ENCODE results near the gene PTPN7.
A peak's percentile ranks its signal among the peaks of the same experiment; 100 is the strongest.
"Not testable (repeated sequence)": the region's sequence is repeated elsewhere in the genome, so short reads cannot be mapped to it uniquely, and the experiment has no call there.

Gene PTPN7

DNA sequence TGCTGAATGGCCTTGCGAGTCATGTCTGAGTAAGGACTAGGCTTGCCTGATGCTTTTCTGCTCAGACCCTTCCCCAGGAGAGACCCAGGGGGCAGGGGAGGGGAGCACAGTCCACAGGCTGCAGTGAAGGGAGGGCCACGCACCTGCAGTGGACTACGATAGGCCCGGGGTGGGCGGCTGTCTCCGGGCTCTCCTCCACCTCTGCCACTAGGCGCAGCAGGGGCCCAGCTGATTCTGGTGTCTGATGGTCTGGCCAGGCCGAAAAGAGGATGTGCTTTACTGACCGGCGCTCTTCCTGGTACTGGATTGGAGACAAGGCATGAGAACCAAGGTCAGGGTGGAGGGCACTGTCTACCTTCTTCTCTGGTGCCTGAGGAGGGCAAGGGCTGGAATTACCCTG lies 8.0 kb downstream of the PTPN7 start:
- no peak for DNase-seq (ENCODE audit: low read depth, low spot score)

GRCh38 chr1:202151045-202151444 lies 9.4 kb downstream of the PTPN7 start:
- no peak for DNase-seq (ENCODE audit: low read depth, low spot score)

DNA sequence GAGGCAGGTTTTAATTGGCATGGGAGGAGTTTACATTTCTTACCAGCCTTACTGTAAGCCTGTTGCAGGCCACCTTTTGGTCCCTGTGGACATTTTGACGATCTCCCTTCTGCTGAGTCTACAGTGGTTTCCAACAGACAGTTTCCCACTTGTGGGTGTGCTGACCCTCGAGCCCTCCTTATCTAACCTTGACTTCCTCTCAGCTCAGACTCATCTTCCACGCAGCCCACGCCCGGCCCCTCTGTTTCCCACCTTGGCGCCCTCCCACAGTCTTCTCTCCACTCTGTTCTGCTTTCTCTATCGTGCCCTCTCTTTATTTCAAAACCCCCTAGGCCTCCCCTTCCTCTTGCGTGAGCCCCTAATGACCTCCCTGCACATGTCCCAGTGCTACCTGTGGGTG lies 9.8 kb downstream of the PTPN7 start:
- no peak for DNase-seq (ENCODE audit: low read depth, low spot score)

DNA sequence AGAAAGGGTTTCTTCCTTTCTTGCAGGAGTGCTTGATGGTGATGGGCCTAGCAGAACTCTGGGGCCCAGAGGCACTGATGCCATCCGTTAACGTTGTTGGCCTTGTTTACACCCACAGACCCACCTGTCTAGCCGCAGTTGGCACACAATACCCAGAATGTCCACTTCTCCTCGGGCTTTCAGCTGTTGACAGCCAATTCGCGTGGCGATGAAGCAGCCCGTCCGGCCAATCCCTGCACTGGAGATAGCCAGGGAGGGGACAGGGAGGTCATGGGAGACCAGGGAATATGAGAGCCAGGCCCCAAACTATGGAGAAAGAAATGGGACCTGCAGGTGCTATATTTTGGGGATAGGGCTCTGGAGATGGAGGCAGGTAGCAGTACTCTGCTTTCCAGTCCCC lies 10.2 kb downstream of the PTPN7 start:
- no peak for DNase-seq (ENCODE audit: low read depth, low spot score)

DNA sequence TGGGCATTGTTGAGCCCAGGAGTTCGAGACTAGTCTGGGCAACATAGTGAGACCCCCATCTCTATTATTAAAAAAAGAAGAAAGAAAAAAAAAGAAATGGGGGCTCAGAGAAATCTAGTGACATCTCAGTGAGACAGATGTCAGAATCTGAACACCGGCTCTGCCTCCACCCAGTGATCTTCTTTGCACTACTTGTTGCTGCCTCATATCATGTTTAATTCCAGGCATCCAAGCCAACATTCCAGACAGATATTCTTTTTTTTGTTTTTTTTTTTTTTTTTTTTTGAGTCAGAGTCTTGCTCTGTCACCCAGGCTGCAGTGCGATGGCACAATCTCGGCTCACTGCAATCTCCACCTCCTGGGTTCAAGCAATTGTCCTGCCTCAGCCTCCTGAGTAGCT lies 10.8 kb downstream of the PTPN7 start:
- DNase-seq (ENCODE audit: low read depth, low spot score) = no peak

GRCh38 chr1:202148391-202148790 lies 12.0 kb downstream of the PTPN7 start:
- no peak for DNase-seq (ENCODE audit: low read depth, low spot score)

GRCh38 chr1:202146993-202147392 lies 13.4 kb downstream of the PTPN7 start:
- DNase-seq (ENCODE audit: low read depth, low spot score) = no peak

DNA sequence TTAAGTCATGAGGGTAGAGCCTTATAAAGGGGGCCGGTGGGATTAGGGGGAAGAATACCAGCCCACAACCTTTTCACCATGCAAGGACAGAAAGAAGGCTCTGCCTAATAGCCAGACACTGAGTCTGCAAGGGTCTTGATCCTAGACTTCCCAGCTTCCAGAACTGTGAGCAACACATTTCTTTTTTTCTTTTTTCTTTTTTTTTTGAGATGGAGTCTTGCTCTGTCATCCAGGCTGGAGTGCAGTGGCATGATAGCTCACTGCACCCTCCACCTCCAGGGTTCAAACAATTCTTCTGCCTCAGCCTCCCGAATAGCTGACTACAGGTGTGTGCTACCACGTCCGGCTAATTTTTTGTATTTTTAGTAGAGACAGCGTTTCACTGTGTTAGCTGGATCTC lies 14.1 kb downstream of the PTPN7 start:
- DNase-seq (ENCODE audit: low read depth, low spot score) = no peak

DNA sequence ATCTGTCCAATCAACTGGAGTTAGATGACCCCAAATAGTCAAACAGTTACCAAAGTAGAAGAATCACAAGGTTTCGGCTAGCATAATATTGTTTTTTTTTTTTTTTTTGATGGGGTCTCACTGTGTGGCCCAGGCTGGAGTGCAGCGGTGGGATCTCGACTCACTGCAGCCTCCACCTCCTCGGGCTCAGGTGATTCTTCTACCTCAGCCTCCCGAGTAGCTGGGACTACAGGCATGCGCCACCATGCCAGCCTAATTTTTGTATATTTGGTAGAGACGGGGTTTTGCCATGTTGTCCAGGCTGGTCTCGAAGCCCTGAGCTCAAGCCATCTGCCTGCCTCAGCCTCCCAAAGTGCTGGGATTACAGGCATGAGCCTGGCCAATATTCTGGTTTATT lies 14.7 kb downstream of the PTPN7 start:
- not testable (repeated sequence) for DNase-seq (ENCODE audit: low read depth, low spot score)

- DNase-seq (ENCODE audit: low read depth, low spot score) = peak; percentile 31
These were observed 15.2 kb downstream of the PTPN7 start for GRCh38 chr1:202145068-202145743.

- DNase-seq (ENCODE audit: low read depth, low spot score) = peak; percentile 79
These were observed 15.9 kb downstream of the PTPN7 start, which contains the start of gene ARL8A for GRCh38 chr1:202144402-202145067. Gene ARL8A (minus strand): TSS chr1:202144737. CDS start chr1:202144572, 165 bp downstream.

GRCh38 chr1:202143768-202144401 lies 16.5 kb downstream of the PTPN7 start:
- peak; percentile 59 for DNase-seq (ENCODE audit: low read depth, low spot score)

DNA sequence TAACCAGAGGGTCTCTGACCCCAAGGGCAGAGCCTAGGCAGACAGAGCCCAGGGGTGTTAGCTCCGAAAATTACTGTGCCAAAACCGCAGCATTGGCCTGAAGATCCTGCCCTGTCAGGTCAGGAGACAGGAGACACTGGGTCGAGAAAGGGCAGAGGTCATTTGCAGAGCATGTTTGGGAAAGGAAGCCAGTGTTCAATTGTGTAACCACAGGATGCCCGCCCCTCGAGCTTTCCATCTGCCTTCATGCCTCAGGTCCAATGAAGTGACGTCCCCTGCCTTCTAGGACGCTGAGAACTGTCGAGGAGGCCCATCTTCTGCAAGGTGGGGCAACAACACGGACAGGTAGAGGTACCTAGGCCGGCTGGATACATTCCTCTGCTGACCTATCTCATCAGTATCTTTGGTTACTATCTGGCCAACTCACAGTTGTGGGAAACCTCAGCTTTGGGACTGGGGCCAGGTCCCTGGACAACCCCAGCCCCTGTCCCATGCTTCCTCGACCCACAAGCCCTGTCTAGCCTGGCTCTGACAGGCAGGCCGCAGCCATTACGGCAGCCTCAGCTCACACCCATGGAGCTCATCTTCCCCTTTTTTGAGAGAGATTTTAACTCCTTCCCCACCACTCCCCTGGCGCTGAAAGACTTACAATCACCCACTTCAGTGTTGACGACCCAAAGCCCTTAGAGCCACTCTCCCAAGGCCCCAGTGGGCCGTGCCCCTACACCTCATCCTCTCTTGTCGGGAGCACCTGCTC lies 17.2 kb downstream of the PTPN7 start:
- peak; percentile 48 for DNase-seq (ENCODE audit: low read depth, low spot score)

DNA sequence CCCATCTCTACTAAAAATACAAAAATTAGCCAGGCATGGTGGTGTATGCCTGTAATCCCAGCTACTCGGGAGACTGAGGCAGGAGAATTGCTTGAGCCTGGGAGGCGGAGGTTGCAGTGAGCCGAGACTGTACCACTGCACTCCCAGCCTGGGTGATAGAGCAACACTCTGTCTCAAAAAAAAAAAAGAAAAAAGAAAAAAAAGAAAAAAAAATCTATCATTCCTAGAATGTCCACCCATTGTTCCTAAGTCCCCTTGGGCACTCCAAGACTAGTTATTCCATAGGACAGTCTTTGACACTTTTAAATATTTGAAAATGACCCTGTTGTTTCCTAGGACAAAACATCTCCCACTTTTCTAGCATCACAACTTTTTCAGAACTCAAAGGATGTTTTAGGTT lies 18.9 kb downstream of the PTPN7 start:
- not testable (repeated sequence) for DNase-seq (ENCODE audit: low read depth, low spot score)

DNA sequence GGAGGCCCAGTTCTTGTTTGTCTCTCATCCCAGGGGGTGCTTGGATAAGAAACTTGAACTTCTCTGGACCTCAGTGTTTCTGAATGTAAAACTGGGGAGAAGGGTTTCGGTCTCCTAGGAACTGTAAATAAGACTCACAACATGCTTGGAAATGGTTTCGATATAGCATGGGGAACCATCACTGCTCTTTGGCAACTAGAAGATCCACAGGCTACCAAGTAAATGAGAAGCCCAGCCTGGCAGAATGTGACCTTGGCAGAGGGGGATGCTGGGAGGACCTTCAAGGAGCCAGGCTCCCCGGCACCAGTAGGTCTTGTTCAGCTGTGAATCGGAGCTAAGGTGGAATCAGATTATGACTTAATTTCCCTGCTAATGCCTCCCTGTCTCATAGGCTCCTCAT lies 19.6 kb downstream of the PTPN7 start:
- DNase-seq (ENCODE audit: low read depth, low spot score) = no peak

DNA sequence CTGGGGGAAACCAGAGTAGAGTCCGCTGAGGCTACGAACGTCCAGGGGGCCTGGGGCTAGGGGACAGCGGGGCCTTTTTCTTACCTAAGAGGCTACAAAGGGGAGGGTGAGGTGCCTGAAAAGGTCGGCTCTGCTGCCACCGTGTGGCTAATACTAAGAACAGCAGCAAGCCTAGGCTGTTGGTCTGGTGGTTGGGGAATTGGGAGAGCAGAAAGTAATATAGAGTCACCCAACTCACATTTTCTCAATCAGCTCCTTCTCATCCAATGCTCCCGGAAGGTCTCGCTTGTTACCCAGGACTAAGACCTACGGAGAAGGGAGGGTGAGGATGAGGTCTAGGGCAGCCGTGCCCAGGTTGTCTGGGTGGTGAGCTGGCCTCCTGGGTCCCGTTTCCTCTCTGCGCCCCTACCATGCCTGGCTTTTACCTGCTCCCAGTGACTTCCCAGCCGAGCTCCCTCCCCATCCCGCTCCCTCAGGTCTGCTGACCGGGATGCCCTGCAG lies 25.1 kb downstream of the PTPN7 start:
- DNase-seq (ENCODE audit: low read depth, low spot score) = peak; percentile 79

DNA sequence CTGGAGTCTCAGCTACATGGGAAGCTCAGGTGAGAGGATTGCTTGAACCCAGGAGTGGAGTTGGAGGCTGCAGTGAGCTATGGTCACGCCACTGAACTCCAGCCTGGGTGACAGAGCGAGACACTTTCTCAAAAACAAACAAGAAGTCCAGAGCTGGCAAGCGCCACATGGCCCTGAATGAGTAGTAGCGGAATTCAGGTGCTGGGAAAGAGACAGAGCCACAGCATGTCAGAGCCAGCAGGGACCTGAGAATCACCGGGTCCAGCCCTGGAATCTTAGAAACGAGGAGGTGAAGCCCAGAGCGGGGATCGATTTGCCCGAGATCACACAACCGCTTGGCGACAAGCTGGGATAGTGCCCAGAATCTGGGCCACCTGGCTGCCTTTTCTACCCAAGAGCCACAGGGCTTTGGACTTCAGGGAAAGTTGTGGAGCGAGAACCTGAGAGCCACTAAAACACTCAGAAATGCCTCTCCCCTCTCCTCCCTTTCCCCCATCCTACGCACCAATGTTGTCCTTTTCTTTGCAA lies 25.7 kb downstream of the PTPN7 start:
- no peak for DNase-seq (ENCODE audit: low read depth, low spot score)

DNA sequence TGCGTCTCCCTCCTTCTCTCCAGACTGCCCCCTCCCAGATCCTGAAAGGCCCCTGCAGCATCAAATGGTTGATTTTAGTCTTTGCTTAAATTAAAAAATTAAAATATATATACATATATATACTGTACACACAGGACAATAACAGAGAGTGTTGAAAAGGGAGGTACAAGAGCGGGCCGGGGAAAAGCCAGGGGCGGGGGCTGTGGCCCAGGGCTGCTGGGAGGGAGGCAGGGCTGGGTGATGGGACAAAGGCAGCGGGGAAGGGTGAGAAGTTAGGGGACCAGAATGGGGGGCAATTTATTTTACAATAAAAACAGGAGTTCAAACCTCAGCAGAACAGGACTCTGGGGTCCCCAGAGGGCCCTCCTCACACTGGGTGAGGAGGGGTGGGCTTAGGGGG lies 26.4 kb downstream of the PTPN7 start:
- no peak for DNase-seq (ENCODE audit: low read depth, low spot score)

DNA sequence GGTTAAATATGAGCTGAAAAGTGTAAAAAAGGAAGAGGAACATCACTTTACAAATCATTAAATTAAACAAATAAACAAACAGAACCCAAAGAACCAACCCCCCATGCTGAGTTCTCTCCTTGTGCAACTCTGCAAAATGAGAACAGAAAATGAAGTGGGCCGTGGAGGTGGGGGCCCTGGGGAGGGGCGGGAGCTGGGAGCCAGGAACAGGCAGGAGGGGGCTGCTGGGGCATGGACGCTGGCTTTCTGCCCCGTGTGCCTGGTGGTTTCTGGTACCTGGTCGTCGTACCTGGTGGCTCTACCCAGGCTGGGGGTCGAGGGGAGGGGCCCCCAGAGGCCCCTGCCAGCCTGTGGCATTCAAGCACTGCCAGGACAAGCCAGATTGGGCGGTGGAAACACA lies 26.9 kb downstream of the PTPN7 start:
- DNase-seq (ENCODE audit: low read depth, low spot score) = no peak

- no peak for DNase-seq (ENCODE audit: low read depth, low spot score)
These were observed 27.4 kb downstream of the PTPN7 start for GRCh38 chr1:202133001-202133400.

GRCh38 chr1:202131956-202132821 lies 28.2 kb downstream of the PTPN7 start:
- peak; percentile 62 for DNase-seq (ENCODE audit: low read depth, low spot score)

Measured in astrocyte of the hippocampus (primary cell).